GM21786 (cell line): ENCODE data around the gene ELL3.
A peak's percentile ranks its signal among the peaks of the same experiment; 100 is the strongest.

Experiments
- ATAC-seq: cut with Tn5 transposase; IDR thresholded peaks from one replicate; pipeline ENCODE4 v1.9.1; 2021; ENCODE audit not compliant: unreplicated experiment

Gene ELL3

GRCh38 chr15:43792761-43793476 is 16.2 kb upstream of the ELL3 start:
- ATAC-seq: no peak

GRCh38 chr15:43791993-43792760 is 15.4 kb upstream of the ELL3 start, which contains the start of gene SERF2:
Gene SERF2, plus strand, starts transcription at chr15:43792320. Its CDS starts 57 bp downstream, at chr15:43792377.
- ATAC-seq: peak; percentile 78

DNA sequence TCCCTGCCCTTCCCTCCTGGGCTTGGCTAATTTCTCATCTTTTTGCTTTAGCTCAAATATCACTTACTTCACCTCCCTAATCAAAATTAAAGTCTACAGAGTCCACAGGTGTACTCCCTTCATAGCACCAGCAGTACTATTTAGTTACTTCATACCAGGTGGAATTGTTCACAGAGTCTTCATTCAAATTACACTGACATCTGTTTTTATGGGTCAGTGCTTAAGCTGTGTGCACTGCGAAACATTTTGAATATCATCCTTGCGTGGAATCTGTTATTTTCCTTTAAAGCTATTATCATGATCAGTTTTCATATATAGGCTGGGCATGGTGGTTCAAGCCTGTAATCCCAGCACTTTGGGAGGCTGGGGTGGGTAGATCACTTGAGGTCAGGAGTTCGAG is 12.6 kb upstream of the ELL3 start:
- no peak for ATAC-seq

- no peak for ATAC-seq
Observed at GRCh38 chr15:43779016-43779415, 2.2 kb upstream of the ELL3 start.

DNA sequence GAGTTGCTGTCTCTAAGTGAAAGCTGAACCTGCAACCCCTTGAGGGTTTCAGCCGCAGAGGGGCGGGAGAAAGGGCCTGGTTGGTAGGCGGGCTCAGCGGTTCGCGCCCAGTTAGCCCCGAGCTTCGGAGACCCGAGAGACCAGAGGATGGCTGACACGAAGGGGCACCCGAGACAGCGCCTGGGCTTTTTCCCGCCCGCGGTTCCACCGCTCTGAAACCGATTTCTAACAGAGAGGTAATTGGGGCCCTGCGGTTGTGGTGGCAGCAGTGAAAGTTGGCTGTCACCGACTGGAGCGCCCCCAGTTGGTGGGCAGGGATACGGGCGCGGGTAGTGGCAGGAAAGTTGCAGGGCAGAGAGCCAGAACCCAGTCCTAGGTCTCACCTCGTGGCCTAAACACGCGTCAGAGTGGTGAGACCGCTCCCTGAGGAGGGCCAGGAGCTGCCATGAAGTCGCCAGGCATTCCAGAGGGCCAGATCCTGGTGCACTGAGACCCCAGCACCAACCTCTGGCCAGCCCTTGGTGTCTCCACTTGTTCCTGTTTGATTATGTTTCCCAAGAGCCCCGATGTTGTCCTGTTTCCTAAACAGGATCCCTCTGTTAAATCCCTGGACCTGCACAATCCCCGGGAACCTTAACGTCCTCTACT is 625 bp upstream of the ELL3 start:
- ATAC-seq: peak; percentile 45

DNA sequence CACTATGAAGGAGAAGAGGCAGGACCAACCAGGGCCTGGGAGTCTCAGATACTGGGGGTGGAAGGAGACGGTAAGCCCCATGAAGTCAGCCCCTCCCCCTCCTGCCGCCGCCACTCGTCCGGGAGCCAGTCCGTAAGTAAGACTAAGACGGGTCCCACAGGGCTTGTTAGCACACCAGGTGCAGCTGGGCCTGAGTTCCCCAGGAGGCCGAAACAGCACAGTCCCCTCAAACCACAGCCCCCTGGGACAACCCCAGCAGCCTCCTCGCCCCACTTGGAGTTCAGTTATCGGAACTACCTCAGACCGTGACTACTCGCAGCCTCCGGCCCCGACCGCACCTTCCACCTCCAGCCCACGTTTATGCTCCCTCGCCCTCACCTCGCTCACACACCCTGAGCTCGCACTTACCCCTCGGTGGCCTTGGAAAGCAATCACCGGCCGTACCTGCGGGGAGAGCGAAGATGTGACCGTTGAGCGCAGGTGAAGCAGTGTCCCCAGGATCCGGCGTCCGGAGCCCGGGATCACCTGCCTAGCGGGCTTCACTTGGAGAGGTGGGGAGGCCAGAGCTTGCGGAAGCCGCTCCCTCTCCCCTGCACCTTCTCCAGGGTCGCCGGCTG is 557 bp downstream of the ELL3 start:
- peak; percentile 65 for ATAC-seq

GRCh38 chr15:43775411-43775965 is 1.3 kb downstream of the ELL3 start:
- no peak for ATAC-seq

- no peak for ATAC-seq
Observed at GRCh38 chr15:43774062-43774461, 2.7 kb downstream of the ELL3 start.

GRCh38 chr15:43772624-43773023 is 4.1 kb downstream of the ELL3 start:
- ATAC-seq: no peak

- no peak for ATAC-seq
Observed at GRCh38 chr15:43771816-43772215, 5.0 kb downstream of the ELL3 start.

DNA sequence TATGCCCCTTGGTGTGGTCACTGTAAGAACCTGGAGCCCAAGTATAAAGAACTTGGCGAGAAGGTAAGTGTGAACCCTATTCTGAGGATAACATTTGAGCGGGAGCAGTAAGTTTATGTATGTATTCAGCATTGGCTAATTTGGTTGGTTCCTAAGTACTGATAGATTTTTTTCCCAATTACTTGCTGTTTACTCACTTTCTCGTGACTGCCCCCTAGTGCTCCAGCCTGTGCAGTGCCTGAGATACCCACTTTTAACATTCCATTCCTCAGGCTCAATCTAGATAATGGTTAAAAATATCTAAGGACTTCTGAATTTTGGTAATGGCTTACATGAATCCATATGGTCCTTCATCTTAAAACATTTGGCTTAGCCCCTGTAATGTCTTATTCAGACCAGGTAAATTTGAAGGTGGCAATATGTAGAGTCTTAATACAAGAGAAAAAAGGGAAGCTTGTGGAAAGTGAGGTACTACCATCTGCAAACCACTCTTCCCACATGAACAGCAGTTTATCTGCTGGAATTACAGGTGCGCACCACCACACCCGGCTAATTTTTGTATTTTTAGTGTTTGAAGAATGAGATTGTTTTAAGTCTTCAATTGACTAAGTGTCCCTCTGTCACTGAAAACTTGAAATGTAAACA is 7.1 kb downstream of the ELL3 start:
- no peak for ATAC-seq

DNA sequence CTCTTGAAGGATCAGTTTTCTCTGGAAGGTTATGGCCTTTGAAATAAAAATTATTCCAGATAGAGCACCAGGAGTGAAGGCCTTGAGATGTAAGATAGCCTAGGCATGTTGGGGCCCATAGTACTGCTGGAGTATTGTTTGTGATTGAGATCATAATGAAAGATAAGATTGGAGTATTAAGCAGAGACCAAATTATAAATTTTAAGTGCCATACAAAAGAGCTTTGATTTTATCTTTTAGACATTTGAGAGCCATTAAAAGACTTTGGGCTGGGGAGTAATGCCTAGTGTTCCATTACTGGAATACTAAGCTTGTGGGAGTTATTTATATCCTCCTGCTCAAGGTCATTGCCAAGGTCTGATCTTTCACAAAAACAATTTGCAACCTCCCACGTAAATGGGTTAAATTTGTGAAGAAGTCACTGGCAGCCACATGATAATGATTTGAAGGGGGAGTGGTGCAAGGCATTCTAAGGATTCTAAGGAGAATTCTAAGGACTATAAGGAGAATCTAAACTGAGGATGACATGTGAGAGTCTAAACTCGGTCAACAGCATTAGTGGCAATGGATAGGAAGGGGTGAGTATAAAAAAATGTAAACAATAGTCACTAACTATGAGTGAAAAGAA is 12.8 kb downstream of the ELL3 start:
- no peak for ATAC-seq

- ATAC-seq: no peak
Observed at GRCh38 chr15:43762824-43763223, 13.9 kb downstream of the ELL3 start.

- ATAC-seq: no peak
Observed at GRCh38 chr15:43751885-43752284, 24.9 kb downstream of the ELL3 start.

DNA sequence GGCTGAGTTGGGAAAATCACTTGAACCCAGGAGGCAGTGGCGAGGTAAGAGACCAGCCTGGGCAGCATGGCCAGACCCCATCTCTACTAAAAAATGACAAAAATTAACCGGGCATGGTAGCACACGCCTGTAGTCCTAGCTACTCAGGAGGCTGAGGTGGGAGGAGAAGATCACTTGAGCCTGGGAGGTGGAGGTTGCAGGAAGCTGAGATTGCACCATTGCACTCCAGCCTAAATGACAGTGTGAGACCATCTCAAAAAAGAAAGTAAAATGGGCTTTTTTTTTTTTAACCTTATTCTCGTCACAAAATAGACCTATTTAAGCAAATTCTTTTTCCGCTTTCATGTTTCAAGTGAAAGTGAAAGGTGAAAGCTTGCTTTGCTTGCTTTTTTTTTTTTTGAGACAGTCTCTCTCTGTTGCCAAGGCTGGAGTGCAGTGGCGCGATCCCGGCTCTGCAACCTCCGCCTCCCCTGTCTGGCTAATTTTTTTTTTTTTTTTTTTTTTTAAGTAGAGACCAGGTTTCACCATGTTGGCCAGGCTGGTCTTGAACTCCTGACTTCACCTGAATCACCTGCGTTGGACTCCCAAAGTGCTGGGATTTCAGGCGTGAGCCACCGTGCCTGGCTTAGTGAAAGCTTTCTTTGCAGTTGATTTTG is 26.9 kb downstream of the ELL3 start:
- peak; percentile 57 for ATAC-seq

DNA sequence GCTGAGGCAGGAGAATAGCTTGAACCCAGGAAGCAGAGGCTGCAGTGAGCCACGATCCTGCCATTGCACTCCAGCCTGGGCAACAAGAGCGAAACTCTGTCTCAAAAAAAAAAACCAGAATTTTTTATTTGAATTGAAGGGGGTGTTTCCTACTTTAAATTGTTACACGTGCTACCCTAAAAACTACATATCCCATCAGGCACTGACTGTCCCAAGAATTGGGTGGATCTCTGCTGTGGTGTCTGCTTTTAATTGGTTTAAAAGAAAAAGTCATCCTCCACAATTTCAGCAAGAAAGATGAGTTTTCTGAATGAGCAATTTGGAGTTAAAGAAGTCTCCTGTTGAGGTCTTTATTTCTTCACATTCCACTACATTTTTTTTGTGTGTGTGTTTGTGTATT is 28.4 kb downstream of the ELL3 start:
- ATAC-seq: no peak

DNA sequence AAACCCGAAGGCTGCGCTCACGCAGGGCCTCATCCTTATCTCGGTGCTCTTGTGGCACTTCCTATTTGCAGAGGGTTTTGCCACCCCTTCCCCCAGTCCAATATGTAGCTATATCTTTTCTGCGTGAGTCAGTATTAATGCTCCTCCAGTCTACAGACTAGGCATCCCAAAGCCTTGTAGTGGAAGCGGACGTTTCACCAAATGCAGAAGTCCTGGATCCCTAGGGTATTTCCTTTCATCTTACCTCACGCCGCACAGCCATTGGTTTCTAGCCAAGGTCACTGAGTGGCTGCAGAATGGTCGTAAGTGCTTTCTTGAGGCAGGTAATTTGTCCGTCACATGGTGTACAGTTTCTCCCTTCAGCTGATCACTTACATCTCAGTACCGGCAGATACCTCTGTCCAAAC is 29.9 kb downstream of the ELL3 start:
- ATAC-seq: peak; percentile 8

DNA sequence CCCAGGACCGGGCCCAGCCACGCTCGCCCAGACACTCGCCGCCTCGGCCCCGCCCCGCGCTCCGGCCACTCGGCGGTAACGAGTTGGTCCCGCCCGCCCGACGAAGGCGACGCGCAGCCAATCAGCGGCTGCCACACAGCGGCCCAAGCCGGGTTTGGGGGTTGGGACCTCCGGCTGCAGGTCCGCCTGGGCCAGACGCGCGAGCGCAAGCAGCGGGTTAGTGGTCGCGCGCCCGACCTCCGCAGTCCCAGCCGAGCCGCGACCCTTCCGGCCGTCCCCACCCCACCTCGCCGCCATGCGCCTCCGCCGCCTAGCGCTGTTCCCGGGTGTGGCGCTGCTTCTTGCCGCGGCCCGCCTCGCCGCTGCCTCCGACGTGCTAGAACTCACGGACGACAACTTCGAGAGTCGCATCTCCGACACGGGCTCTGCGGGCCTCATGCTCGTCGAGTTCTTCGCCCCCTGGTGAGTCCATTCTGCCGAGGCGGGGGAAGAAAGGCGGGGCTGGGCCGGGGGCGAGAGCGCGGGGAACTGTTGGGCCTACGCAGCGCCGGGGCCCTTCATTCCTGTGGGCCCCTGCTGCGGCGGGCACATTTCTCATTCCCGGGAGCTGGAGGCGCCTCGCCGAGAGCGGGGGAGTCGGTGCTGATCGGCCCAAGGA is 30.4 kb downstream of the ELL3 start, which contains the start of gene PDIA3:
Gene PDIA3 (plus strand): TSS at position 194 of the 658 bp plus-strand sequence. CDS start 102 bp downstream, at position 296.
- ATAC-seq: peak; percentile 75

DNA sequence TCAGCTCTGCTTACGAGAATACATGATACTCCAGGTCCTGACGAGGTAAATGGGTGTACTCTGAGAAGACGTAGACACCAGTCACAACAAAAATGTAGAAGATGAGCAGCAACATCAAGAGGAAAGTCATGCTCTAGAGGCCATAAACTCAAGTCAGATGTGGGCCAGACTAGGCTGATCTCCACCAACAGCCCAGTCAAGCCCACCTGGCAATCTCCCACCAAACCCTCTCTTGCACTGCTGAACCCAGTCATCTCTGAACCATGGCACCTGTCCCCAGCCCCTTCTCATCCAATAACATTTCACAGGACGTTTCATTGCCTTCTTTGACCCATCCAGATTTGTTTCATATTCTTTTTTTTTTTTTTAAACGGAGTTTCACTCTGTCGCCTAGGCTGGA is 41.4 kb downstream of the ELL3 start:
- peak; percentile 34 for ATAC-seq
